ENCODE measurements around the gene DAG1. TPM values are rescaled to one million over a fixed set of nuclear protein-coding genes. Genes with fewer than 3 reads are reported as not detected.

Gene DAG1
- total RNA-seq, 1 experiment from 2014 or later: 206 TPM

DNA sequence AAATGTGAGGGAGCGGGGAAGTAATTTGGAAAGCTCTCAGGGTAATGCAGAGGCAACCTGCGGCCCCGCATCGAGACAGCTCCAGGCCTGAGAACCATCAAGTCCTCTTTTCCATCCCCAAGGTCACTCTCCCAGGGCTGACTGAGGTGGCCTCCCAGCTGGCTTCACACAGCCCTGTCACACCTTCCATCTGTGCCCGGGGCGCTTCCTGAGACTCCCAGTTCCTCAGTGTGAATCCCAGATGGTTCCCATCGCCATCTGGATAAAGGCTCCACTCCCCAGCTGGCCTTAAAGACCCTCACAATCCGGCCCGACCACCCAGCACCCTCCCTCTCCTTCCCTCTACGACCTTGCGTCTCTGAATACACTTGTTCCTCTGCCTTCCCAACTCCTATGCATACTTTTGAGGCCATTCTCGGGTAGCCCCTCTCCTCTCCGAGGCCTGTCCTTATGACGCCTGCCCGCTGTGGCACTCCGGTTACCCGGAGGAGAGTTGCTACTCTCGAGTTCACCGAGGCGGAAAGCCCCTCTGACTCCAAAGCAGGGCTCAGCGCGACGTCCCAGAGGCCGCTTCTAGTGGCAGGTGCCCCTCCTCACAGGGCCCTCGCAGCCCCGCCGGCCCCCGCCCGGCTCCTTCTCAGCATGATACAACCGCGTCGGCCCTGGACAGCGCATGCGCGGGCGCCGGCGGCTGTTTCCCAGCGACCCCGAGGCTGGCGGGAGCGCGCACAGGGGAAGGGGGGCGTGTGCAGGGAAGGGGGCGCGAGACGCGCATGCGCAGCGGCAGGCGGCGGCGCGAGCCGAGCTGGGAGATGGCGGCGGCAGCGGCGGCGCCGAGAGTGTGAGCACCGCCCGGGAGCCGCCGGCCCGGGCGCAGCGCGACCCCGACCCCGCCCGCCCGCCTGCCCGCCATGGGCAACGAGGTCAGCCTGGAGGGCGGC lies 83.9 kb downstream of the DAG1 start, which contains the start of gene BSN:
Gene BSN (plus strand): TSS at position 786 of the 941 bp plus-strand sequence. CDS start 126 bp downstream, at position 912.
- H3K9me2 ChIP-seq (ENCODE audit: insufficient read depth): no peaks in the 10 kb centered on the region
- TF ChIP-seq, protein P1, sequence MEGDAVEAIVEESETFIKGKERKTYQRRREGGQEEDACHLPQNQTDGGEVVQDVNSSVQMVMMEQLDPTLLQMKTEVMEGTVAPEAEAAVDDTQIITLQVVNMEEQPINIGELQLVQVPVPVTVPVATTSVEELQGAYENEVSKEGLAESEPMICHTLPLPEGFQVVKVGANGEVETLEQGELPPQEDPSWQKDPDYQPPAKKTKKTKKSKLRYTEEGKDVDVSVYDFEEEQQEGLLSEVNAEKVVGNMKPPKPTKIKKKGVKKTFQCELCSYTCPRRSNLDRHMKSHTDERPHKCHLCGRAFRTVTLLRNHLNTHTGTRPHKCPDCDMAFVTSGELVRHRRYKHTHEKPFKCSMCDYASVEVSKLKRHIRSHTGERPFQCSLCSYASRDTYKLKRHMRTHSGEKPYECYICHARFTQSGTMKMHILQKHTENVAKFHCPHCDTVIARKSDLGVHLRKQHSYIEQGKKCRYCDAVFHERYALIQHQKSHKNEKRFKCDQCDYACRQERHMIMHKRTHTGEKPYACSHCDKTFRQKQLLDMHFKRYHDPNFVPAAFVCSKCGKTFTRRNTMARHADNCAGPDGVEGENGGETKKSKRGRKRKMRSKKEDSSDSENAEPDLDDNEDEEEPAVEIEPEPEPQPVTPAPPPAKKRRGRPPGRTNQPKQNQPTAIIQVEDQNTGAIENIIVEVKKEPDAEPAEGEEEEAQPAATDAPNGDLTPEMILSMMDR (conservative IDR thresholded peaks at IDR 0.05): no peak
- TF ChIP-seq EZH2 (IDR thresholded peaks at IDR 0.05; ENCODE audit: low read depth): no peak
- peaks cover 3% of the 10 kb centered on the region; the same call in 1 of the 2 replicates for H3K4me1 ChIP-seq (replicated peaks; ENCODE audit: insufficient read depth)
- no peak within 1 kb of the TSS for H3K27ac ChIP-seq
- POLR2A ChIA-PET (ENCODE audit: unreplicated experiment): interaction anchor here (0.6 to 0.7 kb wide), 3 partner anchors 25 to 247 kb away, joined by 3 to 4 read pairs (median 3); no protein-coding TSS in a partner anchor
- no TSS peak for BruUV-seq (replicated peaks)
- peak; percentile 56 to 91 for DNase-seq
- H3K36me3 ChIP-seq (ENCODE audit: low read depth): no peaks in the 10 kb centered on the region
- H3K79me2 ChIP-seq (ENCODE audit: low read depth): no peaks in the 10 kb centered on the region
- peak within 1 kb of the TSS; percentile 97 for H3K4me3 ChIP-seq
- intact Hi-C loops (cut with micrococcal nuclease; ENCODE audit: unreplicated experiment): no loop called here
- no peaks in the 10 kb centered on the region for H3F3A ChIP-seq (ENCODE audit: insufficient read depth, low read depth)
- H3K27me3 ChIP-seq (ENCODE audit: insufficient read depth, low read depth): peaks cover 37% of the 10 kb centered on the region
- H4K20me1 ChIP-seq (ENCODE audit: insufficient read depth): no peaks in the 10 kb centered on the region
- peak within 1 kb of the TSS; percentile 99 for H2AFZ ChIP-seq
- H3K9me3 ChIP-seq (ENCODE audit: insufficient read depth, low read depth): no peaks in the 10 kb centered on the region
- CTCF ChIA-PET: interaction anchor here (0.6 kb wide), 2 partner anchors 139 to 249 kb away, joined by 3 to 23 read pairs; partner anchors contain the start of gene INKA1
- H3K4me2 ChIP-seq: peak within 1 kb of the TSS; percentile 99

DNA sequence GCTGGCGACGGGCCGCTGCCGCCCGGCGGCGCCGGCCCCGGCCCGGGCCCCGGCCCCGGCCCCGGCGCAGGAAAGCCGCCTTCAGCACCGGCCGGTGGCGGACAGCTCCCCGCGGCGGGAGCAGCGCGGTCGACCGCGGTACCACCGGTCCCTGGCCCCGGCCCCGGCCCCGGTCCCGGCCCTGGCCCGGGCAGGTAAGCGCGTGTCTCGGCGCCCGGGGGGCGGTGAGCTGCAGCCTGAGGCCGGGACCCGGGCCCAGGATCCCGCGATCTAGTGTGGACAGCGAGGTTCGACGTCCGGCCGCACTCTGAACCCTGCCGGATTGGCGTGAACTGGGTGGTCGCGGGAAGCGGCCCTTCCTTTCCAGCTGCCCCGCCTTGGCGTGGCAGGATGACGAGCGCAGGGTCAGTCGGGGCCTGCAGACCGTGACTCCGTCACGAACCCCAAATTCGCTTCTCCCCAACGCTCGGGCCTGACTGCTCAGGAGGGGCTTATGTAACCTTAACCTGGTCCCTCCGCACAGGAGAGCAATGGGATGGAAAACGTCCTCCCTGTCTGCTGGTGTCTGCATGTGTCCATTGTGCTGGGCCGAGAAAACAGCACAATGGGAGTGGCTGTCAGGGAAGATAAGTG lies 84.7 kb downstream of the DAG1 start:
- POLR2A ChIA-PET (ENCODE audit: unreplicated experiment): interaction anchor here (0.7 kb wide), 1 partner anchor 85 kb away, joined by 3 read pairs; no protein-coding TSS in a partner anchor
- Histone ChIP-seq H4K20me1 (ENCODE audit: insufficient read depth) (no peaks in the 10 kb centered on the region), H3K27me3 (ENCODE audit: insufficient read depth, low read depth) (peaks cover 40% of the 10 kb centered on the region), H2AFZ (no peak overlapping the region), H3F3A (ENCODE audit: insufficient read depth, low read depth) (no peaks in the 10 kb centered on the region), H3K36me3 (ENCODE audit: low read depth) (no peaks in the 10 kb centered on the region), H3K27ac (no peak overlapping the region), H3K4me1 (replicated peaks; ENCODE audit: insufficient read depth) (peaks cover 3% of the 10 kb centered on the region; the same call in 1 of the 2 replicates), H3K4me3 (peak overlapping the region; percentile 49; the same call in 1 of the 2 replicates), H3K4me2 (peak overlapping the region; percentile 65), H3K9me3 (ENCODE audit: insufficient read depth, low read depth) (no peaks in the 10 kb centered on the region), H3K9me2 (ENCODE audit: insufficient read depth) (no peaks in the 10 kb centered on the region), H3K79me2 (ENCODE audit: low read depth) (no peaks in the 10 kb centered on the region)
- no peak for DNase-seq
- CTCF ChIA-PET: interaction anchor here (0.6 kb wide), 2 partner anchors 140 to 248 kb away, joined by 3 to 23 read pairs; partner anchors contain the start of gene INKA1
- TF ChIP-seq, protein P1 (conservative IDR thresholded peaks at IDR 0.05): no peak
- TF ChIP-seq EZH2 (IDR thresholded peaks at IDR 0.05; ENCODE audit: low read depth): no peak
- intact Hi-C loops (cut with micrococcal nuclease; ENCODE audit: unreplicated experiment): no loop called here
- BruUV-seq (replicated peaks): no TSS peak
